Measurements from ENCODE around the gene KAZALD1.
A peak's percentile ranks its signal among the peaks of the same experiment; 100 is the strongest.

KAZALD1 gene

DNA sequence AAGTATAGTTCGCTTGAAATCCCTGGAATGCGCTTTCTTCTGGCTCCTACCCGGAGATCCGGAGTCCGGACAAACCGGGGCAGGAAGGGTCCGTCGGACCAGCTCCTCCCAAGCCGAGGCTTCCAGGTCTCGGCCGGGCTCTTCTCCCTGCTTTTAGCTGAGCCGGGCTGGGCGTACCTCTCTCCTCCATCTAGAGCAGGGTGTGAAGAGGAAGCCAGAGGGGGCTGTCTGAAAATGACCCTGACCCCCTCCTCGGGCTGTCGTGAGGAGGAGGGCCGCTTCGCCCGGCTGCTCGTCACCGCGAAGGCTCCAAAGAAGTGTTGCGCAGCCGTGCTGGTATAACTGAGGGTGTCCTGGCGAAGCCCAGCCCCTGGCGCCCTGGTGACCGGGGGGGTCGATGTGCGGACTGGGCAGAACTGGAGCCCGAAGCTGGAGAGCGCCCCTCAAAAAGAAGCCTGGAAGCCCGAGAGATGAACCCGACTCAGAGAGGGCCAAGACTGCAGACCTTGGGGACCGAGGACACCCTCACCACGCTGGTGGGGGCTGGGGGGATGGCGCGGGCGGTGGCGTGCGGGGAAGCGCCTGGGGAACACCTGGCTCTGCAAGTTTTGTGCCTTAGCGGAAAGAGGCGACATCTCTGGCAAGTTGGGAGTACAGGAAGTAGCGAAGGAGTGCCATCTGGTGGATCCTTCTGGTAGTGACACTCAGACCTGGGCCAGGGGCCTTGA is 5.7 kb downstream of the KAZALD1 start:
- peak; percentile 71 for DNase-seq

DNA sequence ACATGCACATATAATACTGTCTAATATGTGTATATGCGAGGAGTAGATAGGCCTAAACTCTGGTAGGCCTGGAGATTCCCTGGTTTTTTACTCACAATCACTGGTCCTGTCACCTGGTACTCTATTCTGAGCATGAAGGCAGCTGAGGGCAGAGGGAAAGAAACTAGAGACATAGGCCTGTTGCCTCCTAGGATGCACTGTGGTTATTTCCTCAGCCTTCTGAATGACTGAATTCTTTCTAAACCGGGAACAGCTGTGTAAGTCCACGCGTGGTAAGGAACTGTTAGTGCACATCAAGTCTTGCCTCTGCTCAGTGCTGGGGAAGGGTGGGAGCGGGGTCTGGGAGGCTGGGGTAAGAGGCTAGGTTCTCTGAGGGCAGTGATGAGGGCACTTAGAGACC is 7.7 kb downstream of the KAZALD1 start:
- DNase-seq = no peak

DNA sequence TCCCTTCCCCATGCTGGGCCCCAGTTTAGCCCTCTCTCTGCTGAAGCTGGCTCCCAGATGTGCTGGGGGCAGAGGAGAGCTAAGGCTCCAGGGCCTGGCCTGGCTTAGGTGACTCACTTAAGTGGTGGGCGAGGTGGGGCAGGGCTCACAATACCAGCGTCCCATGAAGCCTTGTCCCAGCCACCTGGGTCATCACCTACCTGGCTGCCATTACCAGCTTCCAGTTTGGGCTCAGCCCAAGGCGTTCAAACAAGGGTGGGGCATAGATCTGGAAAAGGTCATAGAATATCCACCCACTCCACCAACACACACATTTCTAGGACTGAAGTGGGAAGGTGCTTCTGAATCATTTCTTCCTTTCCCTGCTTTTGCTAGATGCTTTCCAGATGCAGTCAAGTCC is 8.3 kb downstream of the KAZALD1 start:
- no peak for DNase-seq

DNA sequence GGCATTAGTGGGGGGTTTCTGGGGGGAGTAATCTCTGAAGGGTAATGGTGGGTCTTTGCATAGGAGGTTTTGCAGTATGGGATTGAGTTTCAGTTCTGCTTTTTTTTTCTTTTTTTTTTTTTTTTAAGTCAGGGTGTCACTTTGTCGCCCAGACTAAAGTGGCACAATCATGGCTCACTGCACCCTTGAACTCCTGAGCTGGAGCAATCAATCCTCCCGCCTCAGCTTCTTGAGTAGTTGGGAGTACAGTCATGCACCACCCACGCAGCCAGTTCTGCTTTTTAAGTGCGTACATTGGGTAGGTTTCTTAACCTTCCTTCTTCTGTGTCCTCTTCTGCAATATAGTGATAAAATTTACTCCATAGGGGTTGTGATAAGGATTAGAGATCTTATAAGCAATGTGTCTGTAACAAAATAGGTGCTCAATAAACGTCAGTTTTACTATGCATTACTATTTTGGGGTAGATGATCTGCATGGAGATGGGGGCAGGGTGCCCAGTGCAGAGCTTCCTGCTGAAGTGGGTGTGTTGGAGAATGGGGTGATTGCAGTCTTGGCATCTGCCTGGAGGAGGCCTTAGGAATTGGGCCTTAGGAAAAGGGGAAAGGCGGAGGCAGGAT is 9.6 kb downstream of the KAZALD1 start:
- DNase-seq = no peak

DNA sequence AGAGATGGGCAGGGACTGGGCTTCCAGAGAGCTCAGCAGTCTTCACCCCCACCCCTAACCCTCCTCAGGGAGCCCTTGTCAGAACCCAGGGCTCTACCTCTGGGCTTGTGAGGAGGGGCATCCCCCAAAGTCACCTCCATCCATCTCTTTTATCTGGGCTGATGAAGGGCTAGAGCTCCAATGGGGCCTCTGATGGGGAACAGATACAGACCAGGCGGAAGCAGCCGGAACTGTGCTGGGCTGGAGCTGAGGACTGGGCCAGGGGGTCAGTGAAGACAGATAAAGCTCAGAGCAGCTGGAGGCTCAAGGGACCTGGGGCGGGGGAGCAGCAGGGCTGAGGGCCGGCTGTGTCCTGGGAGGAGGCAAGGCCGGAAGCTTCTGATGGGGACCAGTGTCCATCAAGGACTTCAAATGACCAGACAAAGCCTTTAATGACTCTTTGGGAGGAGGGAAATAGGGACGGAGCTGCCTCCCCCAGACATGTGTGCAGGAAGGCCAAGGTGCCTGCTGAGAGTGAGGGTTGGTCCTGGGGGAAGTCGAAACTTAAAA is 10.2 kb downstream of the KAZALD1 start:
- no peak for DNase-seq

DNA sequence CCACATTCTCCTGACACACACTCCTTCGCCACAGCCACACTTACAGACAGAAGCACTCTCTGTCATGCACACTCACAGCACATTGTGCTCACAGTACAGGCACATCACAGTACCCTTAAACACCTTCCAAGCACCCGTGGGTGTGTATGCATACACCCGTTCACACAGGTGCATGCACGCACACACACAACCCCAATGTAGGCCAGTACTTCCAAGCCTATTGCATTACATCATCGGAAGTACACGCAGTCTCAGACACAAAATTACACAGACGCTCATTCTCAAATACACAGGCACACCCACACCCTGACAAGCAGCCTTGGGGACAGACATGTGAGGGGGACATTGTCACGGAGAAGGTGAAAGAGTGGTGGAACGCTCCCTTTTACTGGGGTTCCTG is 11.1 kb downstream of the KAZALD1 start:
- no peak for DNase-seq

DNA sequence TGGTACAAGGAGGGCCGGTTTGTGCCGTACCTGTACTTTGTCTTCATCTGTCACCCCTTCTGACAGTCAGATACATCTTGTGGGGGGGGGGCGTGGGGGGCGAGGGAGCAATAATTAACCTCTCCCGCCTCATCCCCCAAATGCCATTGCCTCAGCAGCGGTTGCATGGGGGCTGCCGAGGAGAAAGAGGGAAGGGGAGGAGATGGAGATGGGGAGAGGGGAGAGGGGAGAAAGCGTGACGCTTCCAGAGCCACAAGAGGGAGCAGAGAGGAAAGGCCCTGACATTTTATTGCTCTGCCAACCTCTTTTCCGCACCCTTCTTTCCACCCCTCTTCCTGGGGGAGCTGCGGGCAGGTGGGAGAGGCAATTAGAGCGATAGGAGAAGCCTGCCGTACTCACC is 11.8 kb downstream of the KAZALD1 start:
- DNase-seq = no peak

DNA sequence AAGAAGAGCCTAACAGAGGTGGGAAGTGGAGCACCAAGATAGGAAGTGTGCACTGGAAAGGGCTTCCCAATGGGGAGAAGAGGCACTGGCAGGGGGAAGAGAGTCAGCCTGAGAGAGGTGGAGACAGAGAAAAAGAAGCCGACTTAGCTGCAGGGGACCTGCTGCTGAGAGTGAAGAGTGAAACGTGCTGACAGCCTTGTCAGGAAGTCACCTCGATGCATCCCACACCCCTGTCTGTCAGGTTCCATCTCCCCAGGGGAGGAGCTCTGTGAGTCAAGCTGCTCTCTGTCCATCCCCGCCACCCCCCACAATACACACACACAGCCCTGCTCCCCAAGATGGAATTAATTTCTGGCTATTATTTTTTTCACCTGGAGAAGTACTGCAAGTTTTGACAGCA is 14.0 kb downstream of the KAZALD1 start:
- no peak for DNase-seq

DNA sequence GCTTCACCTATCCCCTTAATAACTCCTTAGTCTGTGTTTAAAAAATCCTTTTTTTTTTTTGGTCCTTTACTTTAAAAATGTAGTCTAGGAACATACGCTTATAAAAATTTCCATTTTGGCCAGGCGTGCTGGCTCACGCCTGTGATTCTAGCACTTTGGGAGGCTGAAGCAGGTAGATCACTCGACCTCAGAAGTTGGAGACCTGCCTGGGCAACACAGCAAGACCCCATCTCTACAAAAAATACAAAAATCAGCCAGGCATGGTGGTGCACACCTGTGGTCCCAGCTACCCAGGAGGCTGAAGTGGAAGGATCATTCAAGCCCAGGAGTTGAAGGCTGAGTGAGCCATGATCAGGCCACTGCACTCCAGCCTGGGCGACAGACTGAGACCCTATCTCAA is 14.8 kb downstream of the KAZALD1 start:
- no peak for DNase-seq

DNA sequence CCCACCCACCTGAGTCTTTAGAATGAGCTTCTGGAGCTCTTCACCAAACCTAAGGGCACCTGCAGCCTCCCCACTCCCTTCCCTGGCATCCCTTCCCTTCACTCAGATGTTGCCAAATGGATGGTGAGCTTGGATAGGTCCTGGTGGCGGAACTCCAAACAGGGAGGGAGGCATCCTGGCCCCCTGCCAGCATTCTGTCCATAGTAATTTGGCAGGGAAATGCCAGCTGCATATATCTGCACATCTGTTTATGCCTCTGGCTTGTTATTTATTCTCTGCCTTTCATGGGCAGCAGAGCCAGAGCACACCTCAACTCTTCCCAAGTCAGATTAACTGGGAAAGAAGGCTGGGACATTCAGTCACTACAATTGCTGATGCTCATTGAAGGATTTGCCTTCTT is 18.1 kb downstream of the KAZALD1 start:
- DNase-seq = no peak

DNA sequence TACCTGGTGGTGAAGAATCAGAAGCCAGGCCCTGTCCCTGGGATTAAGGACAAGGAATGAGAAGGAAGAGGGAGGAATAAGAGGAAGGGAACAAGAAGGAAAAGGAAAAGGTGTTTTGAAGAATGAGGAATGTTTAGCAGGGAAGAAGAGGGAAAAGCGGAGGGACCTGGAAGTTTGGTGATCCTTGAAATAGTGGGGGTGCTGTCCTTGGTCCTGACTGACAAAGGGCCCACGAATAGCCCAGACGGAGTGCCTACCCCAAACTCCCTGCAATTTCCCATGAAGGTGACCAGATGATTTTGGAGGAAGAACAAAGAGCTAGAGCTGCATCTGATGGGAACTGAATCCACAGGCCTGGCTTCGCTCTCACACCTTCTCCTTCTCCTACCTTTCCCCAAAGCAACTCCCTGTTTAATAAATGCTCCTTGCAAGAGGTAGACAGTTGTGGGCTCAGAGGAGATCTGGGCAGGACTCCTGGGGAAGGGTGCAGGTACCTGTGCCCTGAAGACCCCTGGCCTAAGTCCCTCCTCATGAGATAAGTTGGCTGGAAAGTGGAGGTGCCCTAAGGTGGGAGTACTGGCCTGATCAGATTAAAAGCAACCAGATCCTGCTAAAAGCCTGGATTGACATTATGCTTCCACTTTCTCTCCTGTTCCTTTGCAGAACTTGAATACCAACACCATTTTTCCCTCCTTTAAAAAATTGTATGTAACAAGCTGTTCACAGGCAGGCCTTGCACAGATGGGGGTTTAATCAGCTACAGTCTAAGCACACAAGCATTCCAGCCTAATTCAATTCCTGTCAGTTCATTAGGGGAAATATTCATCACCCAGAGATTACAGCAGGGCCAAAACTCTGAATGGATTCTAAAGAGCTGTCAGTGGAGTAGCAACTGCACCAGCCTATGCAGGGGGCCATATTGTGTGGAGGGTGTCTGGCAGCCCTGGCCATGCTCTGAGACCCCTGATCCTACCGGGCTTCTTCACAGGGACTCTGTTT is 19.4 kb downstream of the KAZALD1 start:
- no peak for DNase-seq

DNA sequence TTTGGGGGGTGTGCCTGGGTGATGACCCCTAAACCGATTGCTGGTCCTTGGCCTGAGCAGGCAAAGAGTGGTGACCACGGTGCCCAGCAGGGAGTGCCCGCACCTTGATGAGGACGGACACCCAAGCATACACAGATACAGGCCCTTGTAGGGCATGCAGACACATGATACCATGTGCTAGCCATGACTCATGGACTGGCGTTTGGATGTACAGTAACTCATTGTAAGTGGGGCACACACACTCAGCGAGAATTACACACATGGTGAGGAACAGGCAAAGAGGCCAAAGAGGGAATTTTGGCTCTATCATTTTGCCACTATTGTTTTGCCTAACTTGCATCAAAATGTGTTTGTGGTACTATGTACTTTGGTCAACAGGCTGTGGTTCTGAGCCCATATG is 24.1 kb downstream of the KAZALD1 start:
- no peak for DNase-seq

DNA sequence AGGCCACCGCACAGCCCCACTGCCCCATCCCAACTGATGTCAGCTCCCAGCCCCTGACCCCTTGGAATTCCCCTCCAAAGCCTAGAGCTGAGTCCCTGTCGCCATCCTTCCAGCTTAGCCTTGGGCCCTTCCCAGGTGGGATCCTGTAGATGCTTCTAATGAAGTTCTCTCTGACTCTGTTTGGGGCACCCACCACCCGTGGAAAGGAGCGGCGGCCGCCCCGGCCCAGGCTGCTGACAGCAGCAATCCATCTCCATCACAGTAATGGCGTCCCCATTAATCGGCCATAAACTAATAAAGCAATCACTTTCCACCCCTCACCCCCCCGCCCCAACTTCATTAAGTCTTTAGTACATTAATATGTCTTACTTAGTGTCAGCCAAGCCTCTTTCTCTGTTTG is 25.6 kb downstream of the KAZALD1 start:
- no peak for DNase-seq

DNA sequence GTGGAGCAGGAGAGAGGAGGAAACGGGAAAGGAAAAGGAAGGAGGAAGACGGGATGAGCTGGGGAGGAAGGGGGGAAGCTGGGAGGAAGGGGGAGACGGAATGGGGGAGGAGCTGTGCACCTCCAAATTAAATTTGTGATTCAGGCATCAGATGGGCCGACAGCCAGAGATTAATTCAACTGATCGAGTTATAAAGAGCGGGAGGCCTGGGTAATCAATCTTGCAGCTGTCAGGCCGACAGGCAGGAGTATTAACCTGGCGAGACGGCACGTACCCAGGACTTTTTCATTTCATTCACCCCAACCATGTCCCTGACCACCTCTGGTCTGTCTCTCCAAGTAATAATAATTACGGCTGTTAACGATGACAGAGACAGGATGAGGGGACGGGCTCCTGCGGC is 26.2 kb downstream of the KAZALD1 start:
- DNase-seq = no peak

DNA sequence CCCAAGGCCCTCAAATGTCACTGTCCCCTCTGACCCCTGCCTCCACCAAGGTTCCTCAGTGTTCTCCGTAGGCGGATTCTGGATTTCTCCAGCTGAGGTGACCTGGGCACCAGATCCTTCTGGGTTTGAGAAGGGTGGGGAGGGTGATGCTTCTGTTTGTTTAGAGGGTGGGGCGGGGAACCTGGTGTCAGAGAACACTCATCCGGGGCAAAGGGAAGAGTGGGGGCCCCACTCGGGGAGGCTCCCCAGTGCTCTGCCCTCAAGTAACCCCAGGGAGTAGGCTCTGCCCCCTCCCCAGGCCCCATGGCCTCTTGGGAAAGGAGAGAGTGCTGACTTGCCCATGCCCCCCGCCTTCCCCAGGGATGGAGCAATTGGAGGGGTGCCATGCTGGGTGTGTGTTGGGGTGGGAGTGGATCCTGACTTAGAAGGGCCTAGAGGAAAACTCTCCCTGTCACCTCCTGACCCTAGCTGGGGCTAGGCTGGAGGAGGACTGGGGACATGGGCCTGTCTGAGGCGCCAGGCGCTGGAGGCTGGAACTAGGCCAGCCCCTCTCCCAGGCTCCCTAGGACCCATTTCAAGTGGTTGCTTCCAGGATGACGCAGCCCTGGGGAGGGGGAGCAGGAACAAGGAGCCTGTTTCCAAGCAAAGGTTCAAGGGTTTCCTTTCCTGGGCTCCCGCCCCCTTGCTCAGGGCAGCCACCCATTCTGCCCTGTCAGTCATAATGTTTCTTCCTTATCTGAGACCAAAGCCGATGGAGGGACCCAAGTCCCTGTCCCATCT is 27.9 kb downstream of the KAZALD1 start:
- no peak for DNase-seq

DNA sequence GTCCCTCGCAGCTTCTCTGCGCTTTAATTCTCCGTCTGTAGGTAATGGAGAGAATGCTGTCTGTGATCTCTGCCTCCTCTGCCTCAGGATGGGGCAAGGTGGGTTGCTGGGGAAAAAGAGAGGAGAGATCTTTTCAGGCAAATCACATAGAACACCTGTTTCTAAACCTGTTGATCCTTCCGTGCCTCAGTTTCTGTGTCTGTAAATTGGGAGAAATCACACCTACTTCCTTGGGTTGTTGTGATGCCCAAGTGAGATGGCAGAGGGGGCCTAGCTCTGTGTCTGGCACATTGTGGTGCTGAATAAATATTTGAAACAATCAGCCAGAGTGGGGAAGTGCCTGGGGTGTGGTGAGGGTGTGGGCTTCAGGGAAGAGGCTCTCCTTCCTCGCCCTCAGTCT is 28.8 kb downstream of the KAZALD1 start:
- no peak for DNase-seq

DNA sequence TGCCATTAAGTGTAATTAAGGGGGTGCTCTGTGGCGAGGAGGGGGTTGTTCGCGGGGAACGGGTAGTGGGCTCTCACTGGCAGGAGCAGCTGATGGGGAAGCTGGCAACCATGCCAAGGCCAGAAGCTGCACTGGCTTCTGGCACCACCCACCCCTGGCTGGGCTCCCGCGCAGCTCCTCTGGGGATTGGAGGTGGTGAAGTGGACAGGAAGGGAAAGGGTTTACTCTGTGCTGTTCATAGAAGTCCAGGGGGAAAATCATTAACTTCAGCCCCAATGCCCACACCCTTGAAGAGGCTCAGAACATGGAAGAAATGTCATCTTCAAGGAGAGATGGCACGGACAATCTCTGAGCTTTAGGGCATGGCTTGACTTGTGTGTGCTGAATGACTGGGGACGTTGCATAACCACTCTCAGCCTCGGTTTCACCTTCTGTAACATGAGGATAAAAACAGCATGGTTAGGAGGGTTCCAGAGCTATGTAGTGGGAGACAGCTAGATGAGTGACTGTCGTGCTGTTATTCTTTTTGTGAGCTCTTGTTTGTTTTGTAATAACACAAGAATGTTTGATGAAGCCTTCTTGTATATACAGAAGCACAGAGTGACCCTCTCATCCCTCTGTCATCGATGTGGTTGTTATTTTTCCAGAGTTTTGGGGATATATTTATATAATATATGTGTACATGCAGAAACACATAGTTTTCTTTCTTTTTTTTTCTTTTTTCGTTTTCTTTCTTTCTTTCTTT is 29.9 kb downstream of the KAZALD1 start:
- DNase-seq = no peak

DNA sequence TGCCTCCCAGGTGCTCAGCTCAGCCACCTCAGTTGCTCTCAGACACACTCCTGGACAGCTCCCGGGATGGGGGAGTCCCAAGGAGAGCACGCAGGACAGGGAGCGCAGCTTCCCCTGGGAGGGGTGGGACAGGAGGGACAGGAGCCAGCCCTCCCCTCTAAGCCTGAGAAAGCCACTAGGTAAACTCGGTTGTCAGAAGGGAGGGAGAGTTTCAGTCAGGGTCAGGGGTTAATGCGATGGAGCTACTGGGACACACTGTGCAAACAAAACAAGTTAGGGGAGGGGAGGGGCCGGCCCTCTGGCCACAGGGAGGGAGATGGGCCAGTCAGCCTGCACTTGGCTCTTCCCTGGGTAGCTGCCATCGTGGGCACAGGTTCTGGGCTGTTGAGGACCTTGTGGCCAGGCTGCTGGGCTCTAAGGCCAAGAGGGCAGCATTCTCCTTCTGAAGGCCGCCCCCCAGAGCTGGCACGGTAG is 31.1 kb downstream of the KAZALD1 start:
- no peak for DNase-seq

DNA sequence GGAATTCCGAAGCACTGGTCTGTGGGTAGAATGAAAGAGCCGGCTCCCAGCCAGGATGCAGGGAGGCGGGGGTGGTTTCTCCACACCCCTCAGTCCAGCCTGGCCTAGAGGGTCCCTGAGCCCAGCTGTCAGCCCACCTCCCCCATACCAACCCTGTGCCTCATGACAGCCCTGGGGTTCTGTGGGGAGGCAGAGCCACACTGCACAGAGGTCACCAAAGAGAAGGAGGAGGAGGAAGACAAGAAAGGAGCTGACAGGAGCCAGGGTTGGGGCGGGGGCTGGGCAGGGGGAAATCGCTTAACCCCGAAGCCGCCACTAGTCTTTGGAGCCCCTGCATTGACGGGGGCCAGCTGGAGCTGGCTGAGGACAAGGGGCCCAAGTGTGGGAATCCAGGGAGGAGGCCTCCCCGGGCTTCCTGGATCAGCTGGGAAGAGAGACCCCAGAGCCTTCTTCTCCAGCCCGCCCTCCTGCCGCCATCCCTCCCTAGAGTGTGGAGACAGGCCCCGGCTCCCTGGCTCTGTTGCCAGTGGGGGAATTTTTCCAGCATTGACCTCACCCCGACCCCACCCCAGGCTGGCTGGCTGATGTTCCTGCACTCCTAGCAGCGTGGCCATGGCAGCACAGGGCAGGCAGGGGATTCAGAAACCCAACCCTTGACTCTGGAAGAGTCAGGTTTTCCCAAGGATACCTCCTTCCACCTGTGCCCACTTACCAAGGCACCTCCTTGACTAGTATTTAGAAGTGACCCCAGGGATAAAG is 32.5 kb downstream of the KAZALD1 start:
- DNase-seq = no peak

DNA sequence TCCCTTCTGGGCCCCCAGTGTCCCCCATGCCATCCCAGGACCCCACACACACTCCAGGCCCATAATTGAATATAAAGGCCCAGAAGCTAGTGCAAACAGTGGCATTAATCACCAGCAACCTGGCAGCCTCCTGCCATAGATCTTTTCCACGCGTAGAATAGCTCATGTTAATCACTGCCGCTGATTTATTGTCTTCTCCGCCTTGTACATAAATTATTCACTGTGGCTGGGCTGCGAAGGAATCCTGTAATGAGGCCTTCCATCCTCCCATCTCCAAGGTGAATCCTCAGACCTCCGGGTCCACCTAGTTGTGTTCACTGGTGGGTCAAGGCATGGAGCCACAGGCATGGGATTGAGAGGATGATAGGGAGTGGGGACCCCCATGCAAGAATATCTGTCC is 33.2 kb downstream of the KAZALD1 start:
- DNase-seq = no peak
